SU-DHL-6 (cell line): ENCODE measurements around the gene GRN.

Source experiments
- EZH2phosphoT487 ChIP-seq: fragments of 200-600 bp; sonication (generic), shearing (Covaris generic); conservative IDR thresholded peaks from 2 replicates; pipeline ENCODE4 v1.6.1; 2018; ENCODE audit warnings: mild to moderate bottlenecking, antibody characterized with exemption, low read length, moderate library complexity, mixed read lengths
- TF ChIP-seq, protein P1 (sequence below): fragments of 200-600 bp; sonication (generic); IDR thresholded peaks from one replicate; pipeline ENCODE4 v1.5.1; 2017; ENCODE audit warnings: antibody characterized with exemption, mild to moderate bottlenecking, low read length, moderate library complexity; ENCODE audit not compliant: insufficient read depth, poor library complexity, severe bottlenecking

GRCh38 chr17:44314524-44314868 lies 30.6 kb upstream of the GRN start:
- TF ChIP-seq EZH2phosphoT487: no peak
- TF ChIP-seq, protein P1, sequence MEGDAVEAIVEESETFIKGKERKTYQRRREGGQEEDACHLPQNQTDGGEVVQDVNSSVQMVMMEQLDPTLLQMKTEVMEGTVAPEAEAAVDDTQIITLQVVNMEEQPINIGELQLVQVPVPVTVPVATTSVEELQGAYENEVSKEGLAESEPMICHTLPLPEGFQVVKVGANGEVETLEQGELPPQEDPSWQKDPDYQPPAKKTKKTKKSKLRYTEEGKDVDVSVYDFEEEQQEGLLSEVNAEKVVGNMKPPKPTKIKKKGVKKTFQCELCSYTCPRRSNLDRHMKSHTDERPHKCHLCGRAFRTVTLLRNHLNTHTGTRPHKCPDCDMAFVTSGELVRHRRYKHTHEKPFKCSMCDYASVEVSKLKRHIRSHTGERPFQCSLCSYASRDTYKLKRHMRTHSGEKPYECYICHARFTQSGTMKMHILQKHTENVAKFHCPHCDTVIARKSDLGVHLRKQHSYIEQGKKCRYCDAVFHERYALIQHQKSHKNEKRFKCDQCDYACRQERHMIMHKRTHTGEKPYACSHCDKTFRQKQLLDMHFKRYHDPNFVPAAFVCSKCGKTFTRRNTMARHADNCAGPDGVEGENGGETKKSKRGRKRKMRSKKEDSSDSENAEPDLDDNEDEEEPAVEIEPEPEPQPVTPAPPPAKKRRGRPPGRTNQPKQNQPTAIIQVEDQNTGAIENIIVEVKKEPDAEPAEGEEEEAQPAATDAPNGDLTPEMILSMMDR: no peak
